K562 (cell line): Measurements from ENCODE around the gene BCAP31. TPM values are rescaled to one million over a fixed set of nuclear protein-coding genes. Genes with fewer than 3 reads are reported as not detected.

Experiments used
- ATAC-seq: fragments of 200-7000 bp; cut with Tn5 transposase; 3 replicates; pipeline ENCODE4 v1.9.1; 2020; ENCODE audit warnings: moderate library complexity
- BruUV-seq: library from RNA; stranded (reverse); fragments of 400-500 nt; replicated peaks from 2 replicates; lab custom pipeline; 2021; lab: Mats Ljungman, UMichigan
- CTCF ChIA-PET: fragments of 300-600 bp; formaldehyde crosslinking; extraction: SDS; loops from one replicate; lab custom pipeline; 2021; ENCODE audit warnings: low intra/inter-chr PET ratio; lab: Yijun Ruan, JAX
- POLR2A ChIA-PET: fragments of 300-600, 350-650 bp; sonication (Branson Sonifier 250); formaldehyde crosslinking; extraction: SDS; loops from one replicate; lab custom pipeline; 2021; ENCODE audit warnings: antibody characterized with exemption, inconsistent platforms; lab: Yijun Ruan, JAX
- DNase-seq, 4 experiments: peaks; one replicate each; pipeline versions ENCODE4 v3.0.0 to v3.0.0-alpha.2; 2011 to 2018; ENCODE audit warnings: low spot score in 3 of 4, mixed read lengths in 3 of 4; ENCODE audit errors: extremely low read depth in 1 of 4
- FAIRE-seq: peaks from 2 replicates; lab custom pipeline; 2011; peaks lifted over from hg19 to GRCh38; lab: Jason Lieb, UNC
- H2AFZ ChIP-seq: 2 replicates; pipeline ENCODE4 v1.6.0; 2011; ENCODE audit warnings: low read depth, low read length, control low read depth, inconsistent platforms
- H3K27ac ChIP-seq: fragments of 200-600 bp; 3 replicates; pipeline ENCODE4 v1.8.0; 2011; ENCODE audit warnings: low read depth, mild to moderate bottlenecking, control low read depth, inconsistent platforms, low read length, moderate library complexity, mixed read lengths; ENCODE audit errors: extremely low read depth
- H3K27me3 ChIP-seq, 2 experiments: fragments of 300-600 bp in 1 of 2; 2 replicates in 1 of 2; 3 replicates in 1 of 2; pipeline versions ENCODE4 v1.6.0 to v1.8.0; 2011; ENCODE audit warnings: inconsistent platforms in 2 of 2, low read length in 2 of 2, mild to moderate bottlenecking in 1 of 2, mixed read lengths in 1 of 2, moderate library complexity in 1 of 2; ENCODE audit not compliant: control insufficient read depth in 2 of 2, insufficient read depth in 2 of 2
- H3K36me3 ChIP-seq: fragments of 300-600 bp; 3 replicates; pipeline ENCODE4 v1.8.0; 2011; ENCODE audit warnings: mild to moderate bottlenecking, low read length, inconsistent platforms; ENCODE audit not compliant: control insufficient read depth, insufficient read depth
- H3K4me1 ChIP-seq, 2 experiments: fragments of 200-600 bp in 1 of 2; replicated peaks in 1 of 2; 2 replicates in 1 of 2; 3 replicates in 1 of 2; pipeline versions ENCODE4 v1.5.1 to v1.8.0; 2011; ENCODE audit warnings: inconsistent platforms in 2 of 2, low read length in 2 of 2, mild to moderate bottlenecking in 1 of 2, mixed read lengths in 1 of 2, moderate library complexity in 1 of 2; ENCODE audit not compliant: control insufficient read depth in 2 of 2, insufficient read depth in 2 of 2
- H3K4me2 ChIP-seq: 2 replicates; pipeline ENCODE4 v1.6.1; 2011; ENCODE audit warnings: low read length, control low read depth, inconsistent platforms, mixed read lengths; ENCODE audit not compliant: insufficient read depth
- H3K4me3 ChIP-seq: fragments of 200-600 bp; sonication (generic), shearing (Covaris generic); 2 replicates; pipeline ENCODE4 v1.5.1; 2016; ENCODE audit warnings: control low read depth, inconsistent platforms
- H3K79me2 ChIP-seq: fragments of 200-600 bp; 3 replicates; pipeline ENCODE4 v1.8.0; 2011; ENCODE audit warnings: low read length, inconsistent platforms; ENCODE audit not compliant: control insufficient read depth, insufficient read depth
- H3K9ac ChIP-seq, 2 experiments: 2 replicates each; pipeline versions ENCODE4 v1.6.0 to v1.6.1; 2011; ENCODE audit warnings: low read depth in 2 of 2, low read length in 2 of 2, control low read depth in 1 of 2, inconsistent platforms in 1 of 2, mild to moderate bottlenecking in 1 of 2, mixed read lengths in 1 of 2; ENCODE audit not compliant: insufficient read depth in 1 of 2
- H3K9me1 ChIP-seq: one replicate; pipeline ENCODE4 v1.6.0; 2011; ENCODE audit warnings: inconsistent platforms, mild to moderate bottlenecking, low read length, moderate library complexity; ENCODE audit not compliant: control insufficient read depth, insufficient read depth
- H3K9me3 ChIP-seq: replicated peaks from 2 replicates; pipeline ENCODE4 v1.5.1; 2011; ENCODE audit warnings: low read depth, low read length, inconsistent platforms; ENCODE audit not compliant: control insufficient read depth, insufficient read depth
- H4K20me1 ChIP-seq: replicated peaks from 2 replicates; pipeline ENCODE4 v1.6.1; 2011; ENCODE audit warnings: low read length, inconsistent platforms, mixed read lengths; ENCODE audit not compliant: control insufficient read depth, insufficient read depth
- E2F6 ChIP-seq, 2 experiments: IDR thresholded peaks; 2 replicates each; pipeline ENCODE4 v1.6.1; 2011; ENCODE audit warnings: borderline replicate concordance in 1 of 2, control low read depth in 1 of 2, low read depth in 1 of 2, low read length in 1 of 2, mild to moderate bottlenecking in 1 of 2, mixed read lengths in 1 of 2, moderate library complexity in 1 of 2; ENCODE audit not compliant: insufficient read depth in 1 of 2, insufficient read length in 1 of 2, poor library complexity in 1 of 2, severe bottlenecking in 1 of 2; ENCODE audit errors: extremely low read depth in 1 of 2
- HMG20B ChIP-seq: fragments of 250-450 bp; sonication (Bioruptor Pico); IDR thresholded peaks from 2 replicates; pipeline ENCODE4 v1.5.0; 2021; ENCODE audit warnings: mild to moderate bottlenecking
- RBBP5 ChIP-seq: fragments of 200-600 bp; sonication (generic); IDR thresholded peaks from 2 replicates; pipeline ENCODE4 v1.6.1; 2012; ENCODE audit warnings: borderline replicate concordance, mild to moderate bottlenecking, low read length, control low read depth, inconsistent platforms; ENCODE audit not compliant: insufficient read depth, poor library complexity, severe bottlenecking
- RFX7 ChIP-seq: fragments of 250-450 bp; sonication (Bioruptor Pico); IDR thresholded peaks from 2 replicates; pipeline ENCODE4 v1.5.1; 2021; ENCODE audit warnings: mild to moderate bottlenecking
- ZBTB7A ChIP-seq: IDR thresholded peaks from 2 replicates; pipeline ENCODE4 v1.6.1; 2011; ENCODE audit warnings: low read depth, mild to moderate bottlenecking, low read length, moderate library complexity, borderline replicate concordance; ENCODE audit not compliant: control insufficient read depth
- ZNF282 ChIP-seq: sonication (generic); formaldehyde crosslinking; IDR thresholded peaks from 2 replicates; pipeline ENCODE4 v1.8.1; 2023; ENCODE audit warnings: missing genetic modification reagents
- ZNF324 ChIP-seq: fragments of 250-450 bp; sonication (Bioruptor Pico); IDR thresholded peaks from 2 replicates; pipeline ENCODE4 v1.4.0; 2020; ENCODE audit warnings: mild to moderate bottlenecking
- WGBS: fragments of 100-300 bp; shearing (Covaris generic); methylation state at CpG from one replicate; pipeline ENCODE4 v1.1.6; 2016; ENCODE audit warnings: low coverage, mixed read lengths; ENCODE audit not compliant: insufficient coverage; ENCODE audit errors: missing lambda C conversion rate; 5-methylcytosine and 5-hydroxymethylcytosine counted together
- in situ Hi-C: fragments of 300-500 bp; cut with MboI; formaldehyde crosslinking; loops from 4 replicates; pipeline ENCODE4 v1.15.0; 2018; ENCODE audit warnings: inconsistent platforms, mixed read lengths
- intact Hi-C: fragments of 100-400 bp; cut with micrococcal nuclease; formaldehyde crosslinking; loops from 2 replicates; pipeline ENCODE4 v1.14.2; 2022
- polyA plus RNA-seq, 8 experiments: library from polyadenylated mRNA; depleted of rRNA in 4 of 8; stranded (reverse) in 5 of 8; unstranded in 3 of 8; fragments of >200 nt; fragmentation: Nextera tagmentation in 2 of 8; fragmentation: Illumina TruSeq in 1 of 8; extraction: Ambion mirVana in 2 of 8; extraction: Trizol in 1 of 8; gene quantifications; 2 replicates each; pipeline versions ENCODE4 v1.2.1 to v1.2.3, GENCODE V29; 2011 to 2014; ENCODE audit warnings: inconsistent platforms in 1 of 8, missing spikeins in 1 of 8
- total RNA-seq, 7 experiments: library from RNA; depleted of rRNA in 6 of 7; stranded (reverse); fragments of >200 nt in 6 of 7; fragmentation: Illumina TruSeq in 2 of 7; extraction: Trizol in 2 of 7; gene quantifications; 2 replicates each; pipeline versions ENCODE4 v1.2.1 to v1.2.3, GENCODE V29; 2011 to 2021; ENCODE audit warnings: low replicate concordance in 1 of 7

The BCAP31 gene
- total and polyA plus RNA-seq, 9 of the 15 experiments (the other 6 are each of a cell fraction or from before 2014, with no cell fraction given) = 156 to 683 (median 188) TPM

- Histone ChIP-seq H3K9me3 (no peaks in the 10 kb centered on the region), H3K36me3 (peaks cover 50% of the 10 kb centered on the region; the same call in 1 of the 3 replicates), H3K27ac (no peak overlapping the region; the same call in 2 of the 3 replicates), H2AFZ (no peak overlapping the region), H3K4me1 (peaks cover 16 to 82% of the 10 kb centered on the region in 2 experiments; a peak in 4 of 5 replicates), H4K20me1 (peaks cover 13% of the 10 kb centered on the region)
- intact Hi-C loops = no loop called here
- CTCF ChIA-PET = no interaction called here
- FAIRE-seq = no peak
- TF ChIP-seq ZBTB7A (no peak), HMG20B (CRISPR knock-in tag) (no peak), ZNF324 (CRISPR knock-in tag) (no peak), RFX7 (CRISPR knock-in tag) (no peak), RBBP5 (no peak), ZNF282 (CRISPR knock-in tag) (no peak), E2F6 (IDR thresholded peaks at IDR 0.05; ENCODE audit: borderline replicate concordance in 1 of 2, extremely low read depth in 1 of 2, insufficient read depth in 1 of 2, insufficient read length in 1 of 2, low read depth in 1 of 2, low read length in 1 of 2, poor library complexity in 1 of 2, severe bottlenecking in 1 of 2) (no peak)
- TF ChIP-seq, all 486 proteins: peak for 0
- H3K27me3 ChIP-seq = no peaks in the 10 kb centered on the region
- H3K9ac ChIP-seq = peak overlapping the region; percentile 60 to 71; a peak in 2 of 4 replicates
- POLR2A ChIA-PET = interaction anchor here (0.6 kb wide), 1 partner anchor 98 kb away, joined by 3 read pairs; no protein-coding TSS in a partner anchor
- H3K4me3 ChIP-seq = peak overlapping the region; percentile 39
- peaks cover 37% of the 10 kb centered on the region for H3K79me2 ChIP-seq
- no TSS peak for BruUV-seq
- in situ Hi-C loops = no loop called here
- peaks cover 4% of the 10 kb centered on the region for H3K9me1 ChIP-seq
- ATAC-seq (no peak), DNase-seq (no peak)
- 80% methylated on average over 1 of the region's 14 CpGs for WGBS
- H3K4me2 ChIP-seq = peak overlapping the region; percentile 82; the same call in 1 of the 2 replicates
Observed at GRCh38 chrX:153690466-153690865, 33.7 kb downstream of the BCAP31 start.
